ENCODE data around the gene STK17B.

The STK17B gene

GRCh38 chr2:196112418-196113034 lies 58.9 kb downstream of the STK17B start:
- no peaks in the 10 kb centered on the region for H4K20me1 ChIP-seq (ENCODE audit: control insufficient read depth, insufficient read depth, low read depth, low read length)
- TF ChIP-seq EZH2phosphoT487 (IDR thresholded peaks at IDR 0.05; ENCODE audit: borderline replicate concordance, low read length), result no peak
- no peak for TF ChIP-seq CTCF (IDR thresholded peaks at IDR 0.05; ENCODE audit: low read depth, low read length, poor library complexity, severe bottlenecking)
- H3F3A ChIP-seq (ENCODE audit: control insufficient read depth, insufficient read depth), result no peaks in the 10 kb centered on the region
- H3K9me3 ChIP-seq (ENCODE audit: control insufficient read depth, insufficient read depth, low read length), result no peaks in the 10 kb centered on the region
- no peak overlapping the region for H3K4me3 ChIP-seq (ENCODE audit: low read length)
- no peak overlapping the region for H3K27ac ChIP-seq (ENCODE audit: low read depth, low read length)
- no peaks in the 10 kb centered on the region for H3K27me3 ChIP-seq (ENCODE audit: control insufficient read depth, low read length)
- no peaks in the 10 kb centered on the region for H3K9me2 ChIP-seq (replicated peaks; ENCODE audit: control insufficient read depth, low read length)
- no peaks in the 10 kb centered on the region for H3K79me2 ChIP-seq (ENCODE audit: control insufficient read depth, low read length)
- H3K4me2 ChIP-seq (ENCODE audit: low read length), result 0 out of 2 replicates have a peak overlapping the region, but pooled peaks have one; percentile 6
- H3K4me1 ChIP-seq (ENCODE audit: control insufficient read depth, low read length), result peaks cover 11% of the 10 kb centered on the region
- H3K36me3 ChIP-seq (ENCODE audit: control insufficient read depth, low read length), result no peaks in the 10 kb centered on the region

- Histone ChIP-seq H4K20me1 (ENCODE audit: control insufficient read depth, insufficient read depth, low read depth, low read length) (no peaks in the 10 kb centered on the region), H3K4me3 (ENCODE audit: low read length) (no peak overlapping the region), H3K4me2 (ENCODE audit: low read length) (no peak overlapping the region), H3K9me3 (ENCODE audit: control insufficient read depth, insufficient read depth, low read length) (no peaks in the 10 kb centered on the region), H3K4me1 (ENCODE audit: control insufficient read depth, low read length) (peaks cover 32% of the 10 kb centered on the region), H3K27ac (ENCODE audit: low read depth, low read length) (no peak overlapping the region), H3K27me3 (ENCODE audit: control insufficient read depth, low read length) (no peaks in the 10 kb centered on the region), H3K79me2 (ENCODE audit: control insufficient read depth, low read length) (no peaks in the 10 kb centered on the region), H3F3A (ENCODE audit: control insufficient read depth, insufficient read depth) (no peaks in the 10 kb centered on the region), H3K9me2 (replicated peaks; ENCODE audit: control insufficient read depth, low read length) (no peaks in the 10 kb centered on the region), H3K36me3 (ENCODE audit: control insufficient read depth, low read length) (no peaks in the 10 kb centered on the region)
- TF ChIP-seq EZH2phosphoT487 (IDR thresholded peaks at IDR 0.05; ENCODE audit: borderline replicate concordance, low read length) (no peak), CTCF (IDR thresholded peaks at IDR 0.05; ENCODE audit: low read depth, low read length, poor library complexity, severe bottlenecking) (no peak)
Observed at GRCh38 chr2:196108604-196109003, 62.8 kb downstream of the STK17B start.

- H4K20me1 ChIP-seq (ENCODE audit: control insufficient read depth, insufficient read depth, low read depth, low read length), result no peaks in the 10 kb centered on the region
- no peak overlapping the region for H3K27ac ChIP-seq (ENCODE audit: low read depth, low read length)
- no peaks in the 10 kb centered on the region for H3K79me2 ChIP-seq (ENCODE audit: control insufficient read depth, low read length)
- no peaks in the 10 kb centered on the region for H3K9me3 ChIP-seq (ENCODE audit: control insufficient read depth, insufficient read depth, low read length)
- no peaks in the 10 kb centered on the region for H3K27me3 ChIP-seq (ENCODE audit: control insufficient read depth, low read length)
- H3F3A ChIP-seq (ENCODE audit: control insufficient read depth, insufficient read depth), result no peaks in the 10 kb centered on the region
- TF ChIP-seq CTCF (IDR thresholded peaks at IDR 0.05; ENCODE audit: low read depth, low read length, poor library complexity, severe bottlenecking) (no peak), EZH2phosphoT487 (IDR thresholded peaks at IDR 0.05; ENCODE audit: borderline replicate concordance, low read length) (no peak)
- peak overlapping the region; percentile 17; the same call in 1 of the 2 replicates for H3K4me3 ChIP-seq (ENCODE audit: low read length)
- H3K9me2 ChIP-seq (replicated peaks; ENCODE audit: control insufficient read depth, low read length), result no peaks in the 10 kb centered on the region
- peak overlapping the region; percentile 47 for H3K4me2 ChIP-seq (ENCODE audit: low read length)
- no peaks in the 10 kb centered on the region for H3K36me3 ChIP-seq (ENCODE audit: control insufficient read depth, low read length)
- peaks cover 33% of the 10 kb centered on the region for H3K4me1 ChIP-seq (ENCODE audit: control insufficient read depth, low read length)
Observed at GRCh38 chr2:196105951-196106350, 65.4 kb downstream of the STK17B start.
